Hepatocyte (in vitro differentiated cells): ENCODE data around the gene GPR132.

ENCODE experiments used
- CTCF ChIP-seq: fragments of 200-600 bp; sonication (generic); IDR thresholded peaks from 2 replicates; pipeline ENCODE4 v1.5.1; 2016; ENCODE audit warnings: antibody characterized with exemption, mild to moderate bottlenecking; ENCODE audit not compliant: poor library complexity
- EZH2 ChIP-seq: fragments of 200-600 bp; sonication (generic); IDR thresholded peaks from 2 replicates; pipeline ENCODE4 v1.6.1; 2016; ENCODE audit warnings: antibody characterized with exemption, mild to moderate bottlenecking, borderline replicate concordance

GRCh38 chr14:105039458-105040205 lies 25.6 kb downstream of the GPR132 start:
- no peak for TF ChIP-seq CTCF
- TF ChIP-seq EZH2 = no peak
